Measurements from ENCODE around the gene CDCA4.
A peak's percentile ranks its signal among the peaks of the same experiment; 100 is the strongest.

CDCA4 gene

GRCh38 chr14:104996483-104996882 lies 24.4 kb downstream of the CDCA4 start:
- DNase-seq (ENCODE audit: low read depth), result no peak
- no peak overlapping the region for H3K4me3 ChIP-seq (ENCODE audit: low read depth, low read length)

GRCh38 chr14:104996032-104996431 lies 24.9 kb downstream of the CDCA4 start:
- no peak for DNase-seq (ENCODE audit: low read depth)
- no peak overlapping the region for H3K4me3 ChIP-seq (ENCODE audit: low read depth, low read length)

- no peak for DNase-seq (ENCODE audit: low read depth)
- H3K4me3 ChIP-seq (ENCODE audit: low read depth, low read length), result no peak overlapping the region
These were observed 25.9 kb downstream of the CDCA4 start for GRCh38 chr14:104994978-104995377.

GRCh38 chr14:104993808-104994591 lies 26.9 kb downstream of the CDCA4 start:
- DNase-seq (ENCODE audit: low read depth), result peak; percentile 47
- H3K4me3 ChIP-seq (ENCODE audit: low read depth, low read length), result no peak overlapping the region

GRCh38 chr14:104993306-104993705 lies 27.6 kb downstream of the CDCA4 start:
- no peak for DNase-seq (ENCODE audit: low read depth)
- H3K4me3 ChIP-seq (ENCODE audit: low read depth, low read length), result no peak overlapping the region

- H3K4me3 ChIP-seq (ENCODE audit: low read depth, low read length), result no peak overlapping the region
- DNase-seq (ENCODE audit: low read depth), result no peak
These were observed 28.4 kb downstream of the CDCA4 start for GRCh38 chr14:104992501-104992900.

GRCh38 chr14:104991896-104992230 lies 29.0 kb downstream of the CDCA4 start:
- no peak overlapping the region for H3K4me3 ChIP-seq (ENCODE audit: low read depth, low read length)
- DNase-seq (ENCODE audit: low read depth), result no peak

GRCh38 chr14:104989951-104990303 lies 31.0 kb downstream of the CDCA4 start:
- no peak for DNase-seq (ENCODE audit: low read depth)
- no peak overlapping the region for H3K4me3 ChIP-seq (ENCODE audit: low read depth, low read length)

GRCh38 chr14:104989236-104989950 lies 31.5 kb downstream of the CDCA4 start:
- DNase-seq (ENCODE audit: low read depth), result no peak
- no peak overlapping the region for H3K4me3 ChIP-seq (ENCODE audit: low read depth, low read length)

- peak overlapping the region; percentile 79 for H3K4me3 ChIP-seq (ENCODE audit: low read depth, low read length)
- no peak for DNase-seq (ENCODE audit: low read depth)
These were observed 34.3 kb downstream of the CDCA4 start for GRCh38 chr14:104986487-104987164.

GRCh38 chr14:104985675-104986486 lies 35.0 kb downstream of the CDCA4 start, which contains the start of gene CLBA1:
CLBA1 (plus strand) TSS chr14:104985788; CDS start chr14:104986432, 644 bp downstream.
- H3K4me3 ChIP-seq (ENCODE audit: low read depth, low read length), result peak within 1 kb of the TSS; percentile 79
- DNase-seq (ENCODE audit: low read depth), result peak; percentile 69

- DNase-seq (ENCODE audit: low read depth), result no peak
- H3K4me3 ChIP-seq (ENCODE audit: low read depth, low read length), result no peak overlapping the region
These were observed 36.6 kb downstream of the CDCA4 start for GRCh38 chr14:104984056-104984894.

GRCh38 chr14:104983231-104983721 lies 37.6 kb downstream of the CDCA4 start:
- DNase-seq (ENCODE audit: low read depth), result no peak
- no peak overlapping the region for H3K4me3 ChIP-seq (ENCODE audit: low read depth, low read length)

GRCh38 chr14:104982548-104983230 lies 38.2 kb downstream of the CDCA4 start:
- H3K4me3 ChIP-seq (ENCODE audit: low read depth, low read length), result no peak overlapping the region
- DNase-seq (ENCODE audit: low read depth), result no peak

- DNase-seq (ENCODE audit: low read depth), result peak; percentile 31
- H3K4me3 ChIP-seq (ENCODE audit: low read depth, low read length), result no peak overlapping the region
These were observed 39.0 kb downstream of the CDCA4 start for GRCh38 chr14:104981699-104982541.

GRCh38 chr14:104980611-104981531 lies 40.0 kb downstream of the CDCA4 start:
- no peak for DNase-seq (ENCODE audit: low read depth)
- no peak overlapping the region for H3K4me3 ChIP-seq (ENCODE audit: low read depth, low read length)
